Ovary (tissue), 9 donors: ENCODE results near the gene PTH1R. TPM values are rescaled to one million over a fixed set of nuclear protein-coding genes. Genes with fewer than 3 reads are reported as not detected.

Experiments used
- DNase-seq, 5 donors: peaks; one replicate each; pipeline ENCODE4 v3.0.0-alpha.2; 2019 to 2020
- H3K27ac ChIP-seq, 2 donors: fragments of 200-600 bp; one replicate each; pipeline versions ENCODE4 v1.5.1 to v1.8.0; 2019 to 2022
- H3K27me3 ChIP-seq: fragments of 200-600 bp; one replicate; pipeline ENCODE4 v1.8.0; 2022
- H3K36me3 ChIP-seq: fragments of 200-600 bp; sonication (generic); one replicate; pipeline ENCODE4 v1.5.1; 2019
- H3K4me1 ChIP-seq: one replicate; pipeline ENCODE4 v1.8.1; 2013; ENCODE audit warnings: mild to moderate bottlenecking, moderate library complexity; ENCODE audit not compliant: insufficient read depth
- H3K4me3 ChIP-seq: fragments of 200-600 bp; sonication (generic); one replicate; pipeline ENCODE4 v1.5.1; 2017
- H3K9me3 ChIP-seq, 2 donors: fragments of 200-600 bp in 1 of 2; sonication (generic) in 1 of 2; one replicate each; pipeline versions ENCODE4 v1.5.1 to v1.8.1; 2013 to 2019; ENCODE audit warnings: mild to moderate bottlenecking in 1 of 2, moderate library complexity in 1 of 2
- EP300 ChIP-seq: sonication (generic); formaldehyde crosslinking; IDR thresholded peaks from one replicate; pipeline ENCODE4 v1.6.1; 2017; ENCODE audit warnings: antibody characterized with exemption
- POLR2A ChIP-seq: fragments of 450-650 bp; IDR thresholded peaks from one replicate; pipeline ENCODE4 v1.6.1; 2017; ENCODE audit warnings: antibody characterized with exemption, mild to moderate bottlenecking, moderate library complexity
- WGBS, 3 donors: extraction: QIAGEN DNeasy Blood & Tissue Kit in 1 of 3; methylation state at CpG; one replicate each; pipeline versions ENCODE4 v1.1.5 to v1.1.7; 2013 to 2017; 5-methylcytosine and 5-hydroxymethylcytosine counted together
- intact Hi-C, 4 donors: fragments of 100-400 bp; cut with DNase I; formaldehyde crosslinking; loops; one replicate each; pipeline versions ENCODE4 v1.11.0 to v1.15.1; 2022 to 2023
- polyA plus RNA-seq, 2 donors: library from polyadenylated mRNA; stranded (reverse); fragments of 200-250 nt in 1 of 2; fragments of 350-450 nt in 1 of 2; fragmentation: Illumina TruSeq in 1 of 2; extraction: RNeasy Lipid Tissue Mini Kit (QIAGEN cat#74804) in 1 of 2; gene quantifications; one replicate each; pipeline ENCODE4 v1.2.3, GENCODE V29; 2013 to 2014
- total RNA-seq, 7 donors: library from RNA; depleted of rRNA in 2 of 7; stranded (reverse); fragments of >200 nt in 2 of 7; fragmentation: NEBNext Ultra II Directional in 3 of 7; extraction: Animal tissue kit (Norgen Biotek cat#: 25700) in 3 of 7; gene quantifications; one replicate each; pipeline versions ENCODE4 v1.1.0 to v1.2.4, GENCODE V29; 2016 to 2023
- TF ChIP-seq, protein P1 (sequence below), 3 donors: fragments of 450-650 bp in 2 of 3; fragments of 200-600 bp in 1 of 3; IDR thresholded peaks; one replicate each; pipeline versions ENCODE4 v1.5.1 to v1.8.0; 2016 to 2022; ENCODE audit warnings: antibody characterized with exemption in 3 of 3, mild to moderate bottlenecking in 1 of 3
- donor health status: DM: no; HTN: no; CAD: no; lungs with moderate emphysema.
- donor health status: DM: no; HTN: no; CAD: no.
- donor health status: Bipolar disorder and iron deficiency.
- donor health status: DM: yes; HTN: yes; CAD: no.
- donor health status: DM: no; HTN: no; CAD: no.
- donor health status: DM: yes; HTN: yes; CAD: no.

PTH1R gene
- total and polyA plus RNA-seq, 9 donors: 3.8 to 23.9 (median 12.3) TPM

GRCh38 chr3:46864061-46864881 is 13.2 kb upstream of the PTH1R start:
- Histone ChIP-seq H3K27me3 (no peaks in the 10 kb centered on the region), H3K36me3 (no peaks in the 10 kb centered on the region), H3K4me3 (no peak overlapping the region), H3K27ac (no peak overlapping the region), H3K4me1 (peaks cover 26% of the 10 kb centered on the region), H3K9me3 (no peaks in the 10 kb centered on the region)
- TF ChIP-seq EP300 (no peak), POLR2A (no peak)
- intact Hi-C loops: no loop called here
- peak in 3 of 5 donors; percentile 17 to 39 (median 26) for DNase-seq
- 87 to 92% (median 90%) methylated on average over 10 of the region's 10 CpGs for WGBS, 3 donors

DNA sequence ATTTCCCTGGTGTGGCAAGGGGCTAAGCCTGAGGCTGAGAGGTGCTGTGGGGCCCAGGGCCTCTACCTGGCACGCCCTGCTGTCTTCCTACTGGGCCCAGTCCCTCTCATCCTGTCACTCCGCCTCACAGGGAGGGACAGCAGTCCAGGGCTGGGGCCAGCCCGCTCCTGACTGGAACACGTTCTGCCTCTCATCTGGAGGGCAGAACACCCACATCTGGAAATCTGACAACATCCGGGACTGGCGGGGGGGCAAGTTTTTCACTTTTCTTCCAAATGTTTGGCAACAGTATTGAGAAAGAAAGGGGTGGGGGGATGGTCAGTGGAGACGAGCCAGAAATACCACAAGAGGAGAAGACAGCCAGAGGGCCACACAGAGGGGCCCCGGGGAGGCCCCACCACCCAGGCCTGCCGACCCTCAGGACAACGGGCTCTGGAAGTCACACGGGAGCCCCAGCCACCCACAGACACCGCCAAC is 12.5 kb upstream of the PTH1R start:
- Histone ChIP-seq H3K36me3 (no peaks in the 10 kb centered on the region), H3K4me3 (no peak overlapping the region), H3K27ac (no peak overlapping the region), H3K27me3 (no peaks in the 10 kb centered on the region), H3K9me3 (no peaks in the 10 kb centered on the region), H3K4me1 (peaks cover 26% of the 10 kb centered on the region)
- intact Hi-C loops: loop anchor here in 2 of 4 donors (5.0 kb wide), 2 partner anchors 37 to 42 kb away; no protein-coding TSS in a partner anchor
- DNase-seq: peak; percentile 54 to 69 (median 55)
- 41 to 51% (median 45%) methylated on average over 12 of the region's 12 CpGs for WGBS, 3 donors
- TF ChIP-seq, protein P1, sequence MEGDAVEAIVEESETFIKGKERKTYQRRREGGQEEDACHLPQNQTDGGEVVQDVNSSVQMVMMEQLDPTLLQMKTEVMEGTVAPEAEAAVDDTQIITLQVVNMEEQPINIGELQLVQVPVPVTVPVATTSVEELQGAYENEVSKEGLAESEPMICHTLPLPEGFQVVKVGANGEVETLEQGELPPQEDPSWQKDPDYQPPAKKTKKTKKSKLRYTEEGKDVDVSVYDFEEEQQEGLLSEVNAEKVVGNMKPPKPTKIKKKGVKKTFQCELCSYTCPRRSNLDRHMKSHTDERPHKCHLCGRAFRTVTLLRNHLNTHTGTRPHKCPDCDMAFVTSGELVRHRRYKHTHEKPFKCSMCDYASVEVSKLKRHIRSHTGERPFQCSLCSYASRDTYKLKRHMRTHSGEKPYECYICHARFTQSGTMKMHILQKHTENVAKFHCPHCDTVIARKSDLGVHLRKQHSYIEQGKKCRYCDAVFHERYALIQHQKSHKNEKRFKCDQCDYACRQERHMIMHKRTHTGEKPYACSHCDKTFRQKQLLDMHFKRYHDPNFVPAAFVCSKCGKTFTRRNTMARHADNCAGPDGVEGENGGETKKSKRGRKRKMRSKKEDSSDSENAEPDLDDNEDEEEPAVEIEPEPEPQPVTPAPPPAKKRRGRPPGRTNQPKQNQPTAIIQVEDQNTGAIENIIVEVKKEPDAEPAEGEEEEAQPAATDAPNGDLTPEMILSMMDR (IDR thresholded peaks at IDR 0.05): no peak
- TF ChIP-seq POLR2A: no peak

DNA sequence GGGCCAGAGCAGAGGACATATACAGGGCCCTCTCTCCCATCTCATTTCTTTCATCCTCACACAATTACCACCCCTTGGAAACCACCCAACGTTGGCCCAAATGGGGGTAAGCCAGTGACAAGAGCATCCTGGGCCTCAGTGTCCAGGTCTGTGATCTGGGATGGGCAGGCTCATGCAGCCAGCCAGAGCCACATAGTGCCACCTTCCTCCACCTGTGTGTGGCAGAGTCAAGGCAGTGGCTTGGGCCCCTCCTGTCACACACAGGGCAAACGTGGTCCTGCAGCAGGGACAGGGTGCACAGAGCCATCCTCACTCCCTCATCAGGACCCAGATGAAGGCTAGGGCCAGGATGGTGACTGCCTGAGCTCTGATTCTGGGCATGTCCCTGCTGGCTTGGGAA is 12.0 kb upstream of the PTH1R start:
- 67 to 77% (median 72%) methylated on average over 2 of the region's 2 CpGs for WGBS, 3 donors
- H3K27ac ChIP-seq: no peak overlapping the region
- H3K27me3 ChIP-seq: no peaks in the 10 kb centered on the region
- H3K4me1 ChIP-seq: peaks cover 26% of the 10 kb centered on the region
- no peaks in the 10 kb centered on the region for H3K36me3 ChIP-seq
- intact Hi-C loops: loop anchor here in 2 of 4 donors (5.0 kb wide), 2 partner anchors 37 to 42 kb away; no protein-coding TSS in a partner anchor
- no peaks in the 10 kb centered on the region for H3K9me3 ChIP-seq
- H3K4me3 ChIP-seq: no peak overlapping the region
- DNase-seq: peak in 1 of 5 donors; percentile 33
- no peak for TF ChIP-seq POLR2A
- no peak for TF ChIP-seq EP300
- TF ChIP-seq, protein P1 (IDR thresholded peaks at IDR 0.05): no peak

DNA sequence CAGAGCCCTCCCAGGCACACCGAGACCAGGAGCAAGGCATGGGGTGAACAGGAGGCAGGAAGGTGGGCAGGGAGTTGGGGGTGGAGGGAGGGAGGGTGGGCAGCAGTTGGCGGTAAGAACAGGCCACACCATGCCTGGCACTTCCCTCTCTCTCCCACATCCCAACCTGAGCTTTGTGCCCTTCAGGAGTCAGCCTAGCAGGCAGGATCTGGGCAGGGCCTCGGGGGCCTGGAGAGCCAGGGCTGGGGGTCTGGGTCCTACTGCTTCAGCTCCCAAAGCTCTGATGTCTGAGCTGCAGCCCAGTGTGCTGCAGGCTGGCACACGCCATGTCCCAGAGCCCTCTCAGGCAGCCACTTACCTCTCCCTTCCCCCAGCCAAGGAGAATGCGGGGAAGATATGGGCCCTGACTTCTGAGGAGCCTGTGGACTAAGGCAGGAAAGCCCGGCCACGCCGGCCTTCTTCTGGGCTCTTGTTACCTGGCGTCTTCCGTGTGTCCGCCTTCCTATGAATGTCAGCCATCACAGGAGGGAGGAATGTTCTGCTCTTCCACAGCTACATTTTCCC is 11.4 kb upstream of the PTH1R start:
- intact Hi-C loops: loop anchor here in 2 of 4 donors (5.0 kb wide), 2 partner anchors 36 to 41 kb away; no protein-coding TSS in a partner anchor

More for the DNA sequence above, 11.4 kb upstream of the PTH1R start:
- TF ChIP-seq, protein P1 (IDR thresholded peaks at IDR 0.05): no peak
- TF ChIP-seq EP300: no peak
- TF ChIP-seq POLR2A: no peak
- Histone ChIP-seq H3K9me3 (no peaks in the 10 kb centered on the region), H3K36me3 (no peaks in the 10 kb centered on the region), H3K27me3 (no peaks in the 10 kb centered on the region), H3K4me3 (no peak overlapping the region), H3K4me1 (peaks cover 27% of the 10 kb centered on the region), H3K27ac (no peak overlapping the region)
- DNase-seq: no peak
- 89 to 93% (median 93%) methylated on average over 10 to 11 of the region's 11 CpGs for WGBS, 3 donors
